A673 (cell line): Measurements from ENCODE around the gene SIK3.

Experiments
- CTCF ChIP-seq: fragments of 300-800, 200-600 bp; sonication (generic); conservative IDR thresholded peaks from 2 replicates; pipeline ENCODE4 v1.5.1; 2017; ENCODE audit warnings: low read depth, mild to moderate bottlenecking, antibody characterized with exemption, low read length, moderate library complexity, mixed read lengths
- EZH2 ChIP-seq: fragments of 200-600 bp; sonication (generic); IDR thresholded peaks from 2 replicates; pipeline ENCODE4 v1.6.1; 2017; ENCODE audit warnings: borderline replicate concordance, low read depth, mild to moderate bottlenecking, mixed read lengths, antibody characterized with exemption, low read length; ENCODE audit not compliant: poor library complexity, severe bottlenecking

DNA sequence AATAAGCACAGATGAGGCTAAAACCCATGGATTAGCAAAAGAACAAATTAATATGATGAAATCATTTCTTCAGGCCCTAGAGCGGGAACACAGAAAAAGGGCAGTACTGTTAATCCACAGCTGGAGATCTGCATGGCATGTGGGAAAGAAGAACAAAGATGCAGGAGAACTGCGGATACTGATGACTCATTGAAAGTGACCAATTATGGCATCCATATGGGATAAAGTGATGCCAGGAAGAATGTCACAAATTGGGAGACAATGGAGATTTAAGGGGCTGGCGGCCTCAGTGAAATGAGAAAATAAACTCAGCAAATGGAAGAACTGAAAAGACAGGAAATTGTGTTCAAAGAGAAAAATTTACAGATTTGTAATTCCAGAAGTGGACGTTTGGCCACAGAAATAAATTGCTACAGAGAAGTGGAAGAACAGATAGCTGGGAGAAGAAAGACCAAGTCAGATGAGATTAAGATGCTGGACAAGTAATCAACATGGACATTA, 39.4 kb downstream of the SIK3 start:
- no peak for TF ChIP-seq CTCF
- TF ChIP-seq EZH2, result no peak
